Measurements from ENCODE around the gene HIVEP3.

GRCh38 chr1:41532206-41532975, 386.3 kb downstream of the HIVEP3 start:
- TF ChIP-seq CTCF (IDR thresholded peaks at IDR 0.05) = no peak
- no peak for TF ChIP-seq POLR2A (IDR thresholded peaks at IDR 0.05)

Data from body of pancreas (tissue), 4 donors.